Nephron (organoid): ENCODE results near the gene ATG12.

ENCODE experiments used
- H3K27ac Mint-ChIP-seq, 3 experiments: 2 replicates each; pipeline ENCODE4 v1.8.0; 2020; ENCODE audit warnings: mixed read lengths in 3 of 3, mild to moderate bottlenecking in 2 of 3, moderate library complexity in 1 of 3
- H3K27me3 Mint-ChIP-seq: 2 replicates; pipeline ENCODE4 v1.8.0; 2021; ENCODE audit warnings: low read depth, mild to moderate bottlenecking, moderate library complexity, mixed read lengths
- H3K36me3 Mint-ChIP-seq: 2 replicates; pipeline ENCODE4 v1.8.0; 2020; ENCODE audit warnings: low read depth, mixed read lengths
- H3K4me1 Mint-ChIP-seq: 2 replicates; pipeline ENCODE4 v1.8.0; 2020; ENCODE audit warnings: mixed read lengths
- H3K4me3 Mint-ChIP-seq, 3 experiments: 2 replicates each; pipeline ENCODE4 v1.8.0; 2020; ENCODE audit warnings: mild to moderate bottlenecking in 3 of 3, mixed read lengths in 3 of 3, moderate library complexity in 2 of 3
- H3K9me3 Mint-ChIP-seq: 2 replicates; pipeline ENCODE4 v1.8.0; 2020; ENCODE audit warnings: mixed read lengths
- CTCF ChIP-seq, 3 experiments: fragments of 200-600 bp; sonication (generic); IDR thresholded peaks; one replicate each; pipeline ENCODE4 v1.5.0; 2021; ENCODE audit warnings: antibody characterized with exemption in 3 of 3; ENCODE audit not compliant: unreplicated experiment in 3 of 3

ATG12 gene

DNA sequence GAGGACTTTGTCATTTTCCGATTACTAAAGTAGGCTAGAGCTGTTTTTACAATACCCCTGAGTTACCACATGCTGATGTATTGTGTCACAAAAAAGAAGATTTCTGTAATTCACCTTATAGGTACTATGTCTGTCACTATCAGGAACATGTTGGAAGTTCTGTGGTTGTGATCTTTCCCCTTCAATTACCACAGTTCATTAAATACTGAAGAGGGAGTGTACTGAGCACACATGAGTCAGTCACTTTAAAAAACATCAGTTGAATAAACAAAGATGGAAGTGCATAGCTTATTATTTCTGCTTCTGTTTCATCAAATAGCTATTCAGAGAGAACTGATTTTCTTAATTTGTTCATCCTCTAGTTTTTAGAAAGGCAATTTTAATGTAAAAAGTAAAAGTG, 32.0 kb upstream of the ATG12 start:
- no peak for TF ChIP-seq CTCF (IDR thresholded peaks at IDR 0.05; ENCODE audit: unreplicated experiment in 3 of 3)
- no peaks in the 10 kb centered on the region for H3K4me1 Mint-ChIP-seq
- H3K4me3 Mint-ChIP-seq = no peak overlapping the region
- no peaks in the 10 kb centered on the region for H3K27me3 Mint-ChIP-seq
- peak overlapping the region; percentile 3 to 79 (median 30) for H3K27ac Mint-ChIP-seq
- H3K9me3 Mint-ChIP-seq = peaks cover 5% of the 10 kb centered on the region
- H3K36me3 Mint-ChIP-seq = peaks cover 59% of the 10 kb centered on the region

DNA sequence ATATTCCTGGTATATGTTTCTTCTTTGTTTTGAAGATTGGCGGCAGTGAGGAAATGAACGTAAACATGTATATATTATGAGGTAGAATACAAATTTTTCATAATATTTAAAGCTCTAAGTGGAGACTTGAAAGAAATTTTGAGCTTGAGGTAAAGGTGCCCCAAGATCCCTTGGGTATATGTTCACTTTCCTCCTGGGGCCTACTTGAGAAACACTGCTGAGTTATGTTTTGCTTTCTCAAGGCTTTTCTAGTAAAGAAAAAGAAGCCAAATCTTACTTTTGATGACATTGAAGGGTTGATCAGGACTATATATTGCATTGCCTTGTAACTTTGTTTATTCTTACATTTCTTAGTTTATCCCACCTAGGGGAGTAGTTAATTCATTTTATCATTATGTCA, 31.1 kb upstream of the ATG12 start:
- Mint-ChIP-seq H3K27ac (no peak overlapping the region), H3K4me1 (no peaks in the 10 kb centered on the region), H3K9me3 (no peaks in the 10 kb centered on the region), H3K36me3 (peaks cover 49% of the 10 kb centered on the region), H3K4me3 (no peak overlapping the region), H3K27me3 (no peaks in the 10 kb centered on the region)
- TF ChIP-seq CTCF (IDR thresholded peaks at IDR 0.05; ENCODE audit: unreplicated experiment in 3 of 3) = no peak

DNA sequence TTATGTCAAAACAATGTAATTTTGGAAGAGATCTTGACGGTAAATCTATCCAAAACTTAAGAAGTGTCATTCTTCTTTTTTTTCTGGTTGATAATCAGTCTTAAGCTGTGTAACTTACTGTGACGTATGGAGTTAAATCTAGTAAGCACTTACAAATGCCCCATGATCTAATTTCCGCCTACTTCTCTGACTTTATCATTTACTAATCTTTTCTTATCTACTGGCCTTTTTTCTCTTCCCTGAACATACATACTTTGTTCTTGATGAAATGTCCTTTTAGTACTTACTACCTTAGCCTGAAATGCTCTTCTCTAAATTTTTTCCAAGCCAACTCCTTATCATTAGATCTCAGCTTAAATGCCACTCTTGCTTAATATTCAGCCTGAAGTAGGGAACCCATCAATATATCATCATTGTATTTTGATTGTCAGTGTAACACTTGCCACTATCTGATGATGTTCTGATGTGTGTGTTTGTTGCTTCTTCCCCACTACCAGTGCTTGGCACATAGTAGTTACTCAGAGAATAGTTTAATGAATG, 28.0 kb upstream of the ATG12 start:
- Mint-ChIP-seq H3K9me3 (peaks cover 2% of the 10 kb centered on the region), H3K27me3 (no peaks in the 10 kb centered on the region), H3K27ac (no peak overlapping the region), H3K36me3 (peaks cover 33% of the 10 kb centered on the region), H3K4me1 (no peaks in the 10 kb centered on the region), H3K4me3 (no peak overlapping the region)
- no peak for TF ChIP-seq CTCF (IDR thresholded peaks at IDR 0.05; ENCODE audit: unreplicated experiment in 3 of 3)

GRCh38 chr5:115859378-115859777, 18.0 kb upstream of the ATG12 start:
- peaks cover 11% of the 10 kb centered on the region for H3K36me3 Mint-ChIP-seq
- no peak for TF ChIP-seq CTCF (IDR thresholded peaks at IDR 0.05; ENCODE audit: unreplicated experiment in 3 of 3)
- H3K9me3 Mint-ChIP-seq = peaks cover 15% of the 10 kb centered on the region
- no peak overlapping the region for H3K27ac Mint-ChIP-seq
- H3K27me3 Mint-ChIP-seq = no peaks in the 10 kb centered on the region
- peaks cover 28% of the 10 kb centered on the region for H3K4me1 Mint-ChIP-seq
- H3K4me3 Mint-ChIP-seq = no peak overlapping the region

DNA sequence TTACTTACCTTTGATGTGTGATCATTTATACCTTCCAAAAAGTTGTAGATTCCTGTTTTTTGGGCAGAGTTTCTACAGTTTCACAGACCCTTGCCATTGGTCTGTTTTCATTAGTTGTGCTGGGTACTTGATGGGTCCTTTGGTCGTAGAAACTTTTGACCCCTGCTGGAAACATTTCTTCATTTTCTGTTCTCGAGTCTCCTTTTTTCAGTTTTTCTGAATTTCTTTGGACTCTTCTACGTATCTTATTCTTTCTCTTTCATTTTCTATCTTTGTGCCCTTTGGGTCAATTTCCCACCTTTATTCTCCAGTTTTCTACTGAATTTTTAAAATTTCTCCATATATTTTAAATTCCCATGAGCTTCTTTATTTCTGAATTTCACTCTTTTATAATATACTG, 17.0 kb upstream of the ATG12 start:
- Mint-ChIP-seq H3K9me3 (peaks cover 13% of the 10 kb centered on the region), H3K27me3 (no peaks in the 10 kb centered on the region), H3K36me3 (peaks cover 18% of the 10 kb centered on the region), H3K27ac (peak overlapping the region in 1 of 3 experiments; percentile 83), H3K4me3 (no peak overlapping the region), H3K4me1 (peaks cover 28% of the 10 kb centered on the region)
- TF ChIP-seq CTCF (IDR thresholded peaks at IDR 0.05; ENCODE audit: unreplicated experiment in 3 of 3) = no peak

DNA sequence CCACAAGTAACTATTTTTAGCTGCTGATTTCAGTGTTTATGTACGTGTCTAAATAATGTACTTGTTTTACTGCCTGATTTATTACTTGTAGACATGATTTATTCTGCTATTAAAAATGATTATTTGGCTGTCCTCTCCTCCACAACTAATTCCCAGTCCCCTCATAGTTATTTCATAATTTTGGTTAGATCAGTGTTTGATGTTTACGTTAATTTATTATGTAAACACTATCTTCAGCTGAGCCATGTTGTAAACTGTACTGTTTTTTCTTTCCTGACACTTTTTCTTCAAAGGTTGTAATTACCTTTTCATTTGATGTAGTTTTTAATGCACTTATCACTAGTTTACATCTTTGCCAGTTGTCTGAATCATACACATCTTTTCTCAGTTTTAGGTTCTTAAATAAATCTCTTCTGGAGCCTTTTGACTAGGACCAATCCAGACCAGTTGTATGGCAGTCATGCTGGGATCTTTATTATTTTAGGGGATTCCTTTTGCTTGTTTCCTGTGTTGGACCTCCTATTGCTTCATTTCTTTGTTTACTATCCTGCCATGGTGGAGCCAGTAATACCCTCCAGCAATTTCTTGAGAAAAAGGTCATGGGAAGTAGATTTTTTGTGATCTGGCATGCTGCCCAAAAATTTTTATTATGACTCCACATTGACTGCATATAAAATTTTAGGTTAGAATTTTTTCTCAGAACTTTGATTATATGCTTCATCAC, 16.4 kb upstream of the ATG12 start:
- H3K9me3 Mint-ChIP-seq = peaks cover 18% of the 10 kb centered on the region
- no peak overlapping the region for H3K4me3 Mint-ChIP-seq
- H3K27ac Mint-ChIP-seq = peak overlapping the region; percentile 18 to 83 (median 34)
- peaks cover 22% of the 10 kb centered on the region for H3K36me3 Mint-ChIP-seq
- TF ChIP-seq CTCF (IDR thresholded peaks at IDR 0.05; ENCODE audit: unreplicated experiment in 3 of 3) = no peak
- no peaks in the 10 kb centered on the region for H3K27me3 Mint-ChIP-seq
- H3K4me1 Mint-ChIP-seq = peaks cover 28% of the 10 kb centered on the region
